HG03521 (cell line): Measurements from ENCODE around the gene ZNF746.
"Not testable (repeated sequence)": the region's sequence is repeated elsewhere in the genome, so short reads cannot be mapped to it uniquely, and the experiment has no call there.

Source experiments
- ATAC-seq: cut with Tn5 transposase; IDR thresholded peaks from one replicate; pipeline ENCODE4 v1.9.1; 2021; ENCODE audit warnings: mild to moderate bottlenecking, moderate library complexity; ENCODE audit not compliant: unreplicated experiment

ZNF746 gene

GRCh38 chr7:149497467-149498261 is at the start of gene ZNF746:
TSS of gene ZNF746 (minus strand) at chr7:149497809. CDS start at chr7:149497536, 273 bp downstream.
- peak; percentile 94 for ATAC-seq

GRCh38 chr7:149547126-149547525 is 49.5 kb upstream of the ZNF746 start:
- ATAC-seq: no peak

GRCh38 chr7:149546331-149546730 is 48.7 kb upstream of the ZNF746 start:
- no peak for ATAC-seq

- ATAC-seq: no peak
Measured at GRCh38 chr7:149544028-149544427, 46.4 kb upstream of the ZNF746 start.

GRCh38 chr7:149532654-149533053 is 35.0 kb upstream of the ZNF746 start:
- no peak for ATAC-seq

- no peak for ATAC-seq
Measured at GRCh38 chr7:149529136-149529718, 31.6 kb upstream of the ZNF746 start.

- no peak for ATAC-seq
Measured at GRCh38 chr7:149527414-149527813, 29.8 kb upstream of the ZNF746 start.

- no peak for ATAC-seq
Measured at GRCh38 chr7:149525280-149525679, 27.7 kb upstream of the ZNF746 start.

- ATAC-seq: no peak
Measured at GRCh38 chr7:149524394-149524793, 26.8 kb upstream of the ZNF746 start.

- no peak for ATAC-seq
Measured at GRCh38 chr7:149510248-149510647, 12.6 kb upstream of the ZNF746 start.

- no peak for ATAC-seq
Measured at GRCh38 chr7:149509774-149510173, 12.2 kb upstream of the ZNF746 start.

GRCh38 chr7:149505551-149505950 is 7.9 kb upstream of the ZNF746 start:
- ATAC-seq: no peak

- no peak for ATAC-seq
Measured at GRCh38 chr7:149501651-149502050, 4.0 kb upstream of the ZNF746 start.

- no peak for ATAC-seq
Measured at GRCh38 chr7:149500910-149501309, 3.3 kb upstream of the ZNF746 start.

- ATAC-seq: no peak
Measured at GRCh38 chr7:149500201-149500600, 2.6 kb upstream of the ZNF746 start.

- no peak for ATAC-seq
Measured at GRCh38 chr7:149498811-149499210, 1.2 kb upstream of the ZNF746 start.

- ATAC-seq: peak; percentile 28
Measured at GRCh38 chr7:149496642-149497391, 792 bp downstream of the ZNF746 start.

GRCh38 chr7:149495785-149496641 is 1.6 kb downstream of the ZNF746 start:
- ATAC-seq: no peak

GRCh38 chr7:149494738-149495368 is 2.8 kb downstream of the ZNF746 start:
- no peak for ATAC-seq

- not testable (repeated sequence) for ATAC-seq
Measured at GRCh38 chr7:149493975-149494374, 3.6 kb downstream of the ZNF746 start.
